KOPT-K1 (cell line): ENCODE results near the gene NFIX.

Source experiments
- H3K27ac ChIP-seq: fragments of 200-600 bp; sonication (generic); 2 replicates; pipeline ENCODE4 v1.5.1; 2016; ENCODE audit warnings: antibody characterized with exemption, mild to moderate bottlenecking, low read depth, low read length; ENCODE audit not compliant: poor library complexity, severe bottlenecking
- H3K36me3 ChIP-seq: fragments of 200-600 bp; sonication (generic); 2 replicates; pipeline ENCODE4 v1.5.1; 2017; ENCODE audit warnings: antibody characterized with exemption, mild to moderate bottlenecking, low read length, moderate library complexity; ENCODE audit not compliant: insufficient read depth
- H3K9me3 ChIP-seq: fragments of 200-600 bp; sonication (generic); 2 replicates; pipeline ENCODE4 v1.5.1; 2017; ENCODE audit warnings: antibody characterized with exemption, low read length, mild to moderate bottlenecking; ENCODE audit not compliant: insufficient read depth, poor library complexity, severe bottlenecking

The NFIX gene

GRCh38 chr19:13025819-13026456, 30.7 kb downstream of the NFIX start:
- no peak overlapping the region for H3K27ac ChIP-seq
- H3K36me3 ChIP-seq, result 0 out of 2 replicates have a peak, but pooled peaks cover 3% of the 10 kb centered on the region

DNA sequence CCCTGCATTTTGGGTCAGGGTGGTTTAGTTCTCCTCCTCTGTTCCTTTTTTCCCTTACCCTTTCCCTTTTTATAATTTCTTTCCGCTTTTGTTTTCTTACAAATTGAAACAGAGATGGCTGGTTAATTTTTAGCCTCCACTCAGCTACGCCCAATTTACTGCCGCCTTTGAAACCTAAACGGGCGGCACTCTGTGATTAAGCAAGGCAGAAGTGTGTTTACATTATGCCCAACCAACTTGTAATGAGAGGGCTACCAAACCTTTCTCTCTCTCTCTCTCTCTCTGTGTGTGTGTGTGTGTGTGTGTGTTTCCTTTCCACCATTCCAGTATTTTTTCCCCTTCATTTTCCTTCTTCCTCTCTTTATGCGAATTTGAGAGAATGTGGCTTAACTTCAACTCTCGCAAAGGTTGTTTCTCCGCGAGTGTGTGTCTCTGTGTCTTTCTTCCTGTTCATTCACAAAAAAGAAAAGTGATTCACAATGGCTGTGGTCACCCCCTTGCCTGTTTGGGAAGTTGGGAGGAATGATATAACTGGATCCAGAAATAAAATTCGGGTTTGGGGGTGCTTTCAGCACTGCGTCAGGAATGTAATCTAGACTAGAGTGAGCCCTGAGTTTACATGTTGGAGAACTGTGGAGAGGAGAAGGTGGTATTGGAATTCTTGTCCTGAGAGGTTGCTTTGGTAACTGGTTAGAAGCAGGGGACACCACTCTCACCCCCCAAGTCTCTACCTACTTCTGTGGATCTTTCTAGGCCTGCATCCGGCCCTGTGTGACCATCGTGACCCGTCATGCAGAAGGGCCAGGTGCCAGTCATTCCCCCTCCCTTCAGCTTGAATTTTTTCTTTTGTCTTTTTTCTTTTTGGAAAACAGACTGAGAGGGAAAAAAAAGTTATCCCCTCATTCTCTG, 31.4 kb downstream of the NFIX start:
- Histone ChIP-seq H3K27ac (no peak overlapping the region), H3K36me3 (0 out of 2 replicates have a peak, but pooled peaks cover 3% of the 10 kb centered on the region), H3K9me3 (no peaks in the 10 kb centered on the region)

More at GRCh38 chr19:13025819-13026456, 30.7 kb downstream of the NFIX start:
- H3K9me3 ChIP-seq, result no peaks in the 10 kb centered on the region

DNA sequence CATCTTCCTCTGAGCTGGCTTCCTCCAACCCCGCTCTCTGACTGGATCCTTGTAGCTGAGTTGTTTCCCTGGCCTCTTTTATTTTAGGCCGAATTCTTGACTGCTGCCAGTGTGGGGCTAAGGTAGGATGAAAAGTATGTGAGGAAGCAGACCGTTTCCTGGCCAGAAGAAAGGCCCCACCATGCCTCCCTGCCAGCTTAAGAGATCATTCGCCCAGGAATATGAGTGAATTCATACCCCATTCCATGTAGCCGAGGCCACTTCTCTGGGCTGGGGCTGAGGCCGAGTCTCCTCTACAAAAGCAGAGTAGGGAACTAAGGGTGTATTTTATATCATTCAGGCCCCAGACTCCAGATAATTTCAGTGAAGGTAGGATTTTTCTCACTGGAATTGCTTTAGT, 32.3 kb downstream of the NFIX start:
- Histone ChIP-seq H3K36me3 (0 out of 2 replicates have a peak, but pooled peaks cover 3% of the 10 kb centered on the region), H3K9me3 (no peaks in the 10 kb centered on the region), H3K27ac (no peak overlapping the region)

GRCh38 chr19:13028027-13028426, 32.8 kb downstream of the NFIX start:
- H3K27ac ChIP-seq, result no peak overlapping the region
- no peaks in the 10 kb centered on the region for H3K9me3 ChIP-seq
- 0 out of 2 replicates have a peak, but pooled peaks cover 3% of the 10 kb centered on the region for H3K36me3 ChIP-seq

- Histone ChIP-seq H3K36me3 (0 out of 2 replicates have a peak, but pooled peaks cover 3% of the 10 kb centered on the region), H3K27ac (no peak overlapping the region), H3K9me3 (no peaks in the 10 kb centered on the region)
These were observed 34.1 kb downstream of the NFIX start for GRCh38 chr19:13029301-13029880.

DNA sequence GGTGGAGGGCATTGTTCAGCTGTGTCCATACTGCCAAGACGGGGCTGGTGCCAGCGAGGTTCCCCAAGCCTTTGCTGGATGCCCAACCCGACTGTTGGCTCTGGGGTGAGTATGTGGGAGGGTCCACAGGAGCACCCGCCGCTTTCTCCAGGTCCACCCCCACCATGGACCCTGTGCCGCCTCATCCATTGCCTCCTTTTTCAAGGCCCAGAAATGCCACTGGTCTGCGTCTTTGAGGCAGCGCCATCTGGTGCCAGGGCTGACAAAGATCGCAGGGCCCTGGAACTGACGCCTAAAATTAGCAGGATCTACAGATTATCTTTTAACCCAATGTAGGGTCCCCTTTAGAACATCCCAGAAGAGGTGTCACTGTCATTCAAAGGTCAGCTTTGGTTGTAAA, 34.6 kb downstream of the NFIX start:
- H3K9me3 ChIP-seq, result no peaks in the 10 kb centered on the region
- H3K27ac ChIP-seq, result no peak overlapping the region
- 0 out of 2 replicates have a peak, but pooled peaks cover 3% of the 10 kb centered on the region for H3K36me3 ChIP-seq

DNA sequence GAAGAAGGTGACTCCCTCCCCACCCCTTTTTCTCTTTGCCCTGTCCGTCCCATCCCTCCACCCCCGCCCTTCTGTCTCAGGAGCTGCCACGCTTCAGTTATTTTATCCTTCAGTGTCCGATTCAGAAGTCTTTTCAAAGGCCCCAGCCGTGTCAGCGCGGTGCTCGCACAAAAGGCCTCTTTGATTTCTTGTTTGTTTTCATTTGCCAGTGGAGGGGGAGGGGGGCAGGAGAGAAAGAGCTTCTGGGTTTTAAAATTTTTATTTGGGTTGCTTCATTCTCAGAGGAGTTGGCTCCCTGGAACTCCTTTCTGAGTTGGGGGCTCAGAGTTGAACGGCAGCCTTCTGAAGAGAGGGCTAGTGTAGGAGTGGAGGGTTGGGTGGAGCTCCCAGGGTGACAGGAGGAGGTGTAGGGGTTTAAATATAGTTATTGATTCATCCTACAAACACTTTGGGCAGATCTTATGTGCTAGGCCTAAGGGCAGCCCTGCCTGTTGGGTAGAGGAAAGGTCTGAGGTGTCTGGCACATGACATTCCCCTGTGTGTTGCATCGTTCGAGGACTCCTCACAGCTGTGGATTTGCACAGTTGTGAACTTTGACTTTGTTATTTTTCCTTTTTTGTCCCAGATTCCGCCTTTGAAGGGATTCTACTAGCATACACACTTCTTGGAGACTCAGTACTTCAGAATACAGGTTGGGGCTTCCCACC, 36.8 kb downstream of the NFIX start:
- Histone ChIP-seq H3K9me3 (no peaks in the 10 kb centered on the region), H3K27ac (no peak overlapping the region), H3K36me3 (0 out of 2 replicates have a peak, but pooled peaks cover 3% of the 10 kb centered on the region)

DNA sequence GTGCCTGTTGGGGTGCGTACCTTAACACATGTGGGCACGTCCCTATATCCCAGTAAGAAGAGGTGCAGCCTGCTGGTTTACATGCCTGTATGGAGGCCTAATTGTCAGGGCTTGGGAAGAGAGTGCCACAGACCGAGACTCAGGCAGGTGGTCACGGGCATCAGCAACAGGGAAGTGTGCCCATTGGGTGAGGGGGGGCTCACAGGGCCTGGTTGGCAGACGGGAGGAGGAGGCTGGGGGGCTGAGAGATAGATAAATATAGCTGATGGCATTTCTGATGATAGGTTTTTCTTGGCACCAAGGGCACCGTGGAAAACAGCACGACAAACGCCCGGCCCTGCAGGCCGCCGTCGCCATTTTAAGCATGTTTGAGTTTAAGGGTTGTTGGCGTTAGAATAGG, 37.6 kb downstream of the NFIX start:
- H3K27ac ChIP-seq, result no peak overlapping the region
- H3K9me3 ChIP-seq, result no peaks in the 10 kb centered on the region
- 0 out of 2 replicates have a peak, but pooled peaks cover 3% of the 10 kb centered on the region for H3K36me3 ChIP-seq

- Histone ChIP-seq H3K9me3 (no peaks in the 10 kb centered on the region), H3K27ac (no peak overlapping the region), H3K36me3 (0 out of 2 replicates have a peak, but pooled peaks cover 3% of the 10 kb centered on the region)
These were observed 38.0 kb downstream of the NFIX start for GRCh38 chr19:13033244-13033643.

DNA sequence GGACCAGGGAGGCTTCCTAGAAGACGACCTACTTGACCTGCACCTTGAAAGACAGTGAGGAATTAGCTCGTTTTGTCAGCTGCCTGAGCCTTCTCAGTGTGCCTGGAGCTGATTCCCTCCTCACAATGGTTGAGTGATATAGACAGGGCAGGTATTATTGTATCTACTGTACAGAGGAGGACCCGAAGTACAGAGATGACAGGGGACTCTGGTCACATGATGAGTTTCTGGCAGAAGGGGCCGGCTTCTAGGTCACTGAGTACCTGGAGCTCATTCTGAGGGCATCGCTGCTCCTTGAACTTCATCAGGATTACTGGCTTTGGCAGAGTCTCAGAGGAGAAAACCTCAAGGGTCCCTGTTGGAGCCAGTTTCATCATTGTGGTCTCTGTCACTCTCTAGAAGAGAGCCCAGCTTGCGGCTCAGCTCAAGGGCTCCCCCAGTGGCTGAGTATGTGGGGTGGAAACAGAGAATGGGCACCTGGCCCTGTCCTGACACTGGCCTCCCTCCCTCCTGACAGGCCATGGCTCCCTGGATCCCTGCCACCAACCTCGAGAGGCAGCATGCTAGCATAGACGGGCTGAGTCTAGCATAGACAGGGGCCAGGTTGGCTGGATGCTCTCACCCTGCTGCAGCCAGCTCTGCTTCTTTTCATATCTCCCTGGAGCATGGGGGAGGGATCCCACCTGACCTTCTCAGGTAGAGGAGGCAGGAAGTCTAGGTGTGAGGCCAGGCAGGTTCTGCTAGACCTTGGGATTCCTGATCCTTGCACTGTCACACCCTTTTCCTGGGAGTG, 38.7 kb downstream of the NFIX start:
- H3K36me3 ChIP-seq, result 0 out of 2 replicates have a peak, but pooled peaks cover under 1% of the 10 kb centered on the region
- no peak overlapping the region for H3K27ac ChIP-seq

GRCh38 chr19:13034636-13035035, 39.4 kb downstream of the NFIX start:
- no peaks in the 10 kb centered on the region for H3K9me3 ChIP-seq
- no peak overlapping the region for H3K27ac ChIP-seq
- no peaks in the 10 kb centered on the region for H3K36me3 ChIP-seq

More for the DNA sequence above, 38.7 kb downstream of the NFIX start:
- H3K9me3 ChIP-seq, result no peaks in the 10 kb centered on the region

DNA sequence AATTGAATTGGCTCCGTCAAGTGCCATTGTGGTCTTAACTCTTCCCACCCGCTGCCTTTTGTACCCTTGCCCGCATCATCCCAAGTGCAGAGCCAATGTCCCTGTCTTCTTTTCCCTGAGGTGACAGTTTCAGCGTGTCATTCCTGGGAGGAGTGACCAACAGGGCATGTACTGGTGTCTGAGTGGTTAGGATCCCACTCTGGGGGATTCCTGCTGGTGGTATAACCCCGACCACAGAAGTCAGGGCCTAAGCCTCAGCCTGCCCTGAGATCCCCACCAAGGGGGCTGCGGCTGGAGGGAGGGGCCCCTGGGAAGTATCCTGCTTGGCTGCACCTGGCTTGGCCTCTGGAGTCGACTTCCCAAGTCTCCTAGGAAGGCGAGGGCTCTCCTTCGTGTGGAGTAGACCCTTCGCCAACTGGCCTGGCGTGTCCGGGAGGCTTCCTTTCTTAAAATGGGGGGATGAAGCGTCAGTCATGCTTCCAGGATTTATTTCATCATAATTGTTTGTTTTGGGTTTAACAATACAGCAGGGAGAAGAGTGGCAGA, 40.6 kb downstream of the NFIX start:
- Histone ChIP-seq H3K36me3 (no peaks in the 10 kb centered on the region), H3K9me3 (no peaks in the 10 kb centered on the region), H3K27ac (no peak overlapping the region)

DNA sequence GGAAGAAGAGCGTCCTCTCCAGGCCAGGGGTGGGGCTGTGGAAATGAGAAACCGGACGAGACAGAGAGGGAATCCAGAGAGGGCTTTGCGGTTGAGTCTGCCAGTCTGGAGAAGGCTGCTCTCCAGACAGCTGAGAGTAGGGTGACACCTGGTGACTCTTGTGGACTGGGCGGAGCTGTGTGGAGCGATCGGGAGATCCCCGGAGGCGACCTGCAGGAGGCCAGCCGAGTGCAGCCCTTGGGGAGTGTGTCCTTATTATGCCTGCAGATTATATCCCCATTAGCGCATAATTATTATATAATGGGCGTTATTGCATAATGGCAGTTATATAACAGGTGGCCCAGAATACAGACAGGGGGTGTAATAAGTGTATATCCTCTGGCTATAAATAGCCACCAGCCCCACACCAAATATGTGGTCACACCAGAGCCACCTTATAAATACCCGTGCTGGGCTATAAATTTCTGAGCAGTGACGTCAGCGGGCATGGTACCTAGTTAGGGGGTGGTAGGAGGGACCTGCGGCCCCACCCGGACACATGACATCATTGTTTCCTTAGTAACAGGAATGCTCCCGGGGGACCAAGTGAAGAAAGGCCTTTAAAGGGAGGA, 41.2 kb downstream of the NFIX start:
- Histone ChIP-seq H3K36me3 (no peaks in the 10 kb centered on the region), H3K27ac (no peak overlapping the region)

More for the DNA sequence above, 41.2 kb downstream of the NFIX start:
- no peaks in the 10 kb centered on the region for H3K9me3 ChIP-seq
